B cell (primary cell): ENCODE measurements around the gene CDH13. TPM values are rescaled to one million over a fixed set of nuclear protein-coding genes. Genes with fewer than 3 reads are reported as not detected.
A peak's percentile ranks its signal among the peaks of the same experiment; 100 is the strongest.

ENCODE experiments used
- ATAC-seq: fragments of 200-7000 bp; cut with Tn5 transposase; one replicate; pipeline ENCODE4 v1.10.0; 2021; ENCODE audit warnings: low read depth, mild to moderate bottlenecking, moderate number of reproducible peaks, moderate library complexity
- CTCF ChIA-PET: fragments of 350-600 bp; sonication (Branson Sonifier 250); formaldehyde crosslinking; loops from one replicate; lab custom pipeline; 2021; ENCODE audit warnings: antibody characterized with exemption, inconsistent platforms; lab: Charles Lee
- POLR2A ChIA-PET: fragments of 350-600 bp; sonication (Branson Sonifier 250); formaldehyde crosslinking; loops from one replicate; lab custom pipeline; 2021; ENCODE audit warnings: antibody characterized with exemption; lab: Charles Lee
- DNase-seq: peaks from one replicate; pipeline ENCODE4 v3.0.0; 2013
- H2AFZ ChIP-seq: 2 replicates; pipeline ENCODE4 v1.6.1; 2012; ENCODE audit warnings: mild to moderate bottlenecking, low read depth, low read length; ENCODE audit not compliant: insufficient read depth, poor library complexity, severe bottlenecking
- H3K27ac ChIP-seq, 2 donors: 1 replicate in 1 of 2; 2 replicates in 1 of 2; pipeline ENCODE4 v1.5.1; 2012 to 2013; ENCODE audit warnings: low read length in 2 of 2, mild to moderate bottlenecking in 2 of 2, moderate library complexity in 1 of 2
- H3K27me3 ChIP-seq, 4 experiments: fragments of 200-600 bp in 1 of 4; sonication (generic) in 1 of 4; replicated peaks in 1 of 4; 1 replicate in 2 of 4; 2 replicates in 2 of 4; pipeline versions ENCODE4 v1.6.1 to v1.7.0; 2013 to 2016; ENCODE audit warnings: low read length in 3 of 4, mild to moderate bottlenecking in 2 of 4, mixed read lengths in 1 of 4, moderate library complexity in 1 of 4; ENCODE audit not compliant: insufficient read depth in 4 of 4, control insufficient read depth in 3 of 4; ENCODE audit errors: control extremely low read depth in 1 of 4
- H3K36me3 ChIP-seq, 2 experiments: replicated peaks in 1 of 2; 1 replicate in 1 of 2; 2 replicates in 1 of 2; pipeline versions ENCODE4 v1.6.1 to v1.7.1; 2013; ENCODE audit warnings: low read length in 1 of 2; ENCODE audit not compliant: insufficient read depth in 2 of 2, control insufficient read depth in 1 of 2; ENCODE audit errors: control extremely low read depth in 1 of 2, extremely low read depth in 1 of 2
- H3K4me1 ChIP-seq, 2 donors: fragments of 200-600 bp in 1 of 2; sonication (generic) in 1 of 2; 1 replicate in 1 of 2; 2 replicates in 1 of 2; pipeline versions ENCODE4 v1.5.1 to v1.6.1; 2013 to 2017; ENCODE audit warnings: low read length in 2 of 2; ENCODE audit not compliant: control insufficient read depth in 2 of 2, insufficient read depth in 2 of 2
- H3K4me2 ChIP-seq: replicated peaks from 2 replicates; pipeline ENCODE3; 2012; ENCODE audit warnings: mild to moderate bottlenecking, low read depth, low read length; ENCODE audit not compliant: poor library complexity, severe bottlenecking
- H3K4me3 ChIP-seq, 5 experiments: fragments of 200-600 bp in 1 of 5; sonication (generic) in 1 of 5; 1 replicate in 3 of 5; 2 replicates in 2 of 5; pipeline versions ENCODE4 v1.5.1 to v1.7.0; 2011 to 2016; ENCODE audit warnings: low read length in 4 of 5, mild to moderate bottlenecking in 4 of 5, low read depth in 2 of 5, control low read depth in 1 of 5, moderate library complexity in 1 of 5; ENCODE audit not compliant: insufficient read depth in 1 of 5; ENCODE audit errors: control extremely low read depth in 1 of 5, extremely low read depth in 1 of 5
- H3K79me2 ChIP-seq: fragments of 200-600 bp; sonication (generic); one replicate; pipeline ENCODE4 v1.6.0; 2016; ENCODE audit warnings: low read length; ENCODE audit not compliant: control insufficient read depth, insufficient read depth
- H3K9ac ChIP-seq: fragments of 200-600 bp; sonication (generic); 2 replicates; pipeline ENCODE4 v1.6.1; 2017; ENCODE audit warnings: mild to moderate bottlenecking, low read length, moderate library complexity
- H3K9me3 ChIP-seq, 3 donors: one replicate each; pipeline versions ENCODE4 v1.6.1 to v1.7.1; 2013; ENCODE audit warnings: low read length in 2 of 3; ENCODE audit not compliant: control insufficient read depth in 2 of 3, insufficient read depth in 1 of 3; ENCODE audit errors: control extremely low read depth in 1 of 3
- H4K20me1 ChIP-seq: 2 replicates; pipeline ENCODE4 v1.6.0; 2012; ENCODE audit warnings: mild to moderate bottlenecking, low read length; ENCODE audit not compliant: insufficient read depth, control insufficient read depth, poor library complexity, severe bottlenecking
- H3K27ac Mint-ChIP-seq: one replicate; pipeline ENCODE4 v1.8.0; 2021; ENCODE audit warnings: mixed read lengths
- H3K27me3 Mint-ChIP-seq: one replicate; pipeline ENCODE4 v1.8.0; 2021; ENCODE audit warnings: mixed read lengths
- H3K4me1 Mint-ChIP-seq: one replicate; pipeline ENCODE4 v1.8.0; 2021; ENCODE audit warnings: mixed read lengths
- H3K4me3 Mint-ChIP-seq: one replicate; pipeline ENCODE4 v1.8.0; 2021; ENCODE audit warnings: mixed read lengths
- H3K9me3 Mint-ChIP-seq: one replicate; pipeline ENCODE4 v1.8.0; 2022; ENCODE audit warnings: mixed read lengths; ENCODE audit not compliant: insufficient read depth
- EZH2 ChIP-seq: IDR thresholded peaks from 2 replicates; pipeline ENCODE4 v1.6.1; 2012; ENCODE audit warnings: borderline replicate concordance, low read depth, mild to moderate bottlenecking, moderate library complexity, low read length; ENCODE audit not compliant: insufficient read depth, poor library complexity, severe bottlenecking
- WGBS: methylation state at CpG from one replicate; pipeline ENCODE4 v1.1.5; 2013; ENCODE audit warnings: missing lambda C conversion rate; ENCODE audit not compliant: insufficient coverage; 5-methylcytosine and 5-hydroxymethylcytosine counted together
- intact Hi-C: fragments of 100-400 bp; cut with micrococcal nuclease; formaldehyde crosslinking; loops from one replicate; pipeline ENCODE4 v1.10.0; 2022
- polyA plus RNA-seq: library from polyadenylated mRNA; depleted of rRNA; stranded (reverse); fragments of >200 nt; gene quantifications from 2 replicates; pipeline ENCODE4 v1.2.3, GENCODE V29; 2012
- total RNA-seq, 2 donors: library from RNA; stranded (reverse); fragments of 120-200 nt in 1 of 2; gene quantifications; 1 replicate in 1 of 2; 2 replicates in 1 of 2; pipeline versions ENCODE4 v1.2.3 to v1.2.4, GENCODE V29; 2013 to 2022
- TF ChIP-seq, protein P1 (sequence below): fragments of 200-600 bp; IDR thresholded peaks from one replicate; pipeline ENCODE4 v1.8.0; 2022; ENCODE audit warnings: antibody characterized with exemption, mild to moderate bottlenecking

CDH13 gene
- total and polyA plus RNA-seq, 2 donors (not counting 1 experiment from before 2014, with no cell fraction given), result not detected

DNA sequence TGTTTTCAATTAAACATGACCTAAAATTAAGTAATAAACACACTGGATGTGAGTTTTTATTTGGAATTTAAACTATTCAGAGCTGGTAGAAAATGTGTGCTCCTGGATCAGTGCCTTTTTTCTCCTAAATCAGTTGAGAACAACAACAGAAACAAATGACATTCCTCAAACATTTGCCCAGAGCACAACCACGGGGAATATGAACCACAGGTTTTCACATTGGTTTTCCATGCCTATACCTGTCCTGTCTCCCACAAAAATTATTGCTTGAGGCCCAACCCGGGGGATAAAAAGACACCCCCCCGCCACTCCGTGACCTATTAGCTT, 1187.9 kb downstream of the CDH13 start:
- Mint-ChIP-seq H3K4me3 (no peak overlapping the region), H3K27ac (no peak overlapping the region), H3K9me3 (no peaks in the 10 kb centered on the region), H3K27me3 (peaks cover 4% of the 10 kb centered on the region), H3K4me1 (peaks cover 13% of the 10 kb centered on the region)
- ChIA-PET CTCF (interaction anchor here (1.7 kb wide), 1 partner anchor 47 kb away, joined by 4 read pairs; no protein-coding TSS in a partner anchor), POLR2A (no interaction called here)
- Histone ChIP-seq H3K27ac (peak overlapping the region in 1 of 2 donors; percentile 24), H3K79me2 (peaks cover 15% of the 10 kb centered on the region), H3K27me3 (no peaks in the 10 kb centered on the region), H3K9ac (no peak overlapping the region), H3K36me3 (peaks cover 2 to 26% of the 10 kb centered on the region in 2 experiments), H3K4me3 (no peak overlapping the region), H3K9me3 (no peaks in the 10 kb centered on the region), H3K4me1 (peaks cover 0 to 10% of the 10 kb centered on the region in 2 donors), H4K20me1 (no peaks in the 10 kb centered on the region), H3K4me2 (no peak overlapping the region), H2AFZ (no peak overlapping the region)
- WGBS, result 86% methylated on average over 1 of the region's 4 CpGs
- ATAC-seq (no peak), DNase-seq (no peak)
- no peak for TF ChIP-seq EZH2
- TF ChIP-seq, protein P1, sequence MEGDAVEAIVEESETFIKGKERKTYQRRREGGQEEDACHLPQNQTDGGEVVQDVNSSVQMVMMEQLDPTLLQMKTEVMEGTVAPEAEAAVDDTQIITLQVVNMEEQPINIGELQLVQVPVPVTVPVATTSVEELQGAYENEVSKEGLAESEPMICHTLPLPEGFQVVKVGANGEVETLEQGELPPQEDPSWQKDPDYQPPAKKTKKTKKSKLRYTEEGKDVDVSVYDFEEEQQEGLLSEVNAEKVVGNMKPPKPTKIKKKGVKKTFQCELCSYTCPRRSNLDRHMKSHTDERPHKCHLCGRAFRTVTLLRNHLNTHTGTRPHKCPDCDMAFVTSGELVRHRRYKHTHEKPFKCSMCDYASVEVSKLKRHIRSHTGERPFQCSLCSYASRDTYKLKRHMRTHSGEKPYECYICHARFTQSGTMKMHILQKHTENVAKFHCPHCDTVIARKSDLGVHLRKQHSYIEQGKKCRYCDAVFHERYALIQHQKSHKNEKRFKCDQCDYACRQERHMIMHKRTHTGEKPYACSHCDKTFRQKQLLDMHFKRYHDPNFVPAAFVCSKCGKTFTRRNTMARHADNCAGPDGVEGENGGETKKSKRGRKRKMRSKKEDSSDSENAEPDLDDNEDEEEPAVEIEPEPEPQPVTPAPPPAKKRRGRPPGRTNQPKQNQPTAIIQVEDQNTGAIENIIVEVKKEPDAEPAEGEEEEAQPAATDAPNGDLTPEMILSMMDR, result no peak
- intact Hi-C loops, result no loop called here

DNA sequence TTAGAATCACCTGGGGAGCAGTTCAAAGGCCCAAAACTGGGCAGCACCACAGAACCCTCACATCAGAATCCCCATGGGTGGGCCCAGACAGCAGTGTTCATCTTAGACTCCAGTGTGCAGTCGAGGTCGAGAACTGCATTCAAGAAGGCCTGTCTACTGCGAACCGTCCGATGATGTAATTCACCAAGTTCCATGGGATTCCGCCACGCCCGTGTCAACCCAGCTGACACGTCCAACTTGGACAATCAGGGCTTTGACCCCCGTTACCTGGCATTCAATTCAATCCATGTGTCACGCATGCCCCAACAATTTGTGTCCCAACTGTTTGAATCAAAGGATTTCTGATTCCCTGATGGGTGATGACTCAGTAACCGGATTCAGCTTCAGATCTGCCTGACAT, 1190.3 kb downstream of the CDH13 start:
- CTCF ChIA-PET, result no interaction called here
- H3K27me3 Mint-ChIP-seq, result peaks cover 12% of the 10 kb centered on the region
- Histone ChIP-seq H3K4me2 (no peak overlapping the region), H3K36me3 (peaks cover 0 to 13% of the 10 kb centered on the region in 2 experiments), H3K79me2 (no peaks in the 10 kb centered on the region), H2AFZ (no peak overlapping the region), H3K4me1 (no peaks in the 10 kb centered on the region), H3K9ac (no peak overlapping the region), H3K9me3 (no peaks in the 10 kb centered on the region), H3K27ac (no peak overlapping the region), H4K20me1 (no peaks in the 10 kb centered on the region), H3K4me3 (no peak overlapping the region), H3K27me3 (peaks cover 0 to 4% (median 0%) of the 10 kb centered on the region in 4 experiments)
- WGBS, result 95% methylated on average over 12 of the region's 12 CpGs
- peaks cover 3% of the 10 kb centered on the region for H3K4me1 Mint-ChIP-seq
- POLR2A ChIA-PET, result no interaction called here
- intact Hi-C loops, result no loop called here
- DNase-seq (no peak), ATAC-seq (no peak)
- TF ChIP-seq, protein P1, result no peak
- TF ChIP-seq EZH2, result no peak
- no peak overlapping the region for H3K4me3 Mint-ChIP-seq
- no peaks in the 10 kb centered on the region for H3K9me3 Mint-ChIP-seq
- no peak overlapping the region for H3K27ac Mint-ChIP-seq
